HEK293T (cell line): Measurements from ENCODE around the gene PAIP2.

Experiments
- CTCF ChIA-PET: fragments of 350-600 bp; formaldehyde crosslinking; extraction: SDS; loops from one replicate; lab custom pipeline; 2021; ENCODE audit warnings: antibody characterized with exemption, inconsistent platforms; lab: Yijun Ruan, JAX
- POLR2A ChIA-PET: fragments of 350-600 bp; formaldehyde crosslinking; extraction: SDS; loops from one replicate; lab custom pipeline; 2020; ENCODE audit warnings: antibody characterized with exemption, inconsistent platforms; lab: Yijun Ruan, JAX
- DNase-seq: peaks from one replicate; pipeline ENCODE4 v3.0.0; 2012; ENCODE audit warnings: mixed read lengths; ENCODE audit errors: extremely low spot score
- ARNT ChIP-seq: fragments of 450-650 bp; IDR thresholded peaks from 2 replicates; pipeline ENCODE4 v1.6.1; 2017; ENCODE audit warnings: mild to moderate bottlenecking
- BHLHE40 ChIP-seq: fragments of 450-650 bp; IDR thresholded peaks from 2 replicates; pipeline ENCODE4 v1.6.1; 2016; ENCODE audit warnings: mild to moderate bottlenecking, moderate library complexity, borderline replicate concordance
- CTBP1 ChIP-seq: fragments of 450-650 bp; IDR thresholded peaks from 2 replicates; pipeline ENCODE4 v1.6.1; 2016; ENCODE audit warnings: borderline replicate concordance
- ELF4 ChIP-seq: fragments of 450-650 bp; IDR thresholded peaks from 2 replicates; pipeline ENCODE4 v1.6.1; 2017; ENCODE audit warnings: antibody characterized with exemption
- FOXA1 ChIP-seq: fragments of 450-650 bp; IDR thresholded peaks from 2 replicates; pipeline ENCODE4 v1.6.1; 2016; ENCODE audit warnings: mild to moderate bottlenecking
- FOXK2 ChIP-seq: fragments of 450-650 bp; IDR thresholded peaks from 2 replicates; pipeline ENCODE4 v1.6.1; 2016; ENCODE audit warnings: mild to moderate bottlenecking
- FOXM1 ChIP-seq: fragments of 450-650 bp; IDR thresholded peaks from 2 replicates; pipeline ENCODE4 v1.6.1; 2017; ENCODE audit warnings: mild to moderate bottlenecking, borderline replicate concordance
- HDGF ChIP-seq: fragments of 450-650 bp; IDR thresholded peaks from 2 replicates; pipeline ENCODE4 v1.6.1; 2017; ENCODE audit warnings: antibody characterized with exemption, borderline replicate concordance
- L3MBTL2 ChIP-seq: fragments of 450-650 bp; conservative IDR thresholded peaks from 2 replicates; pipeline ENCODE4 v1.6.1; 2016; ENCODE audit warnings: mild to moderate bottlenecking
- LEF1 ChIP-seq: fragments of 450-650 bp; IDR thresholded peaks from 2 replicates; pipeline ENCODE4 v1.6.1; 2017; ENCODE audit warnings: mild to moderate bottlenecking, borderline replicate concordance
- NFRKB ChIP-seq: fragments of 450-650 bp; IDR thresholded peaks from 2 replicates; pipeline ENCODE4 v1.6.1; 2016; ENCODE audit warnings: mild to moderate bottlenecking, moderate library complexity
- PKNOX1 ChIP-seq: fragments of 450-650 bp; IDR thresholded peaks from 2 replicates; pipeline ENCODE4 v1.6.1; 2016
- SP1 ChIP-seq: fragments of 450-650 bp; IDR thresholded peaks from 2 replicates; pipeline ENCODE4 v1.6.1; 2017
- SUZ12 ChIP-seq: fragments of 450-650 bp; IDR thresholded peaks from 2 replicates; pipeline ENCODE4 v1.6.1; 2016; ENCODE audit warnings: mild to moderate bottlenecking
- TARDBP ChIP-seq: fragments of 450-650 bp; IDR thresholded peaks from 2 replicates; pipeline ENCODE4 v1.6.1; 2016
- ZNF384 ChIP-seq: fragments of 450-650 bp; IDR thresholded peaks from 2 replicates; pipeline ENCODE4 v1.6.1; 2016

The PAIP2 gene

DNA sequence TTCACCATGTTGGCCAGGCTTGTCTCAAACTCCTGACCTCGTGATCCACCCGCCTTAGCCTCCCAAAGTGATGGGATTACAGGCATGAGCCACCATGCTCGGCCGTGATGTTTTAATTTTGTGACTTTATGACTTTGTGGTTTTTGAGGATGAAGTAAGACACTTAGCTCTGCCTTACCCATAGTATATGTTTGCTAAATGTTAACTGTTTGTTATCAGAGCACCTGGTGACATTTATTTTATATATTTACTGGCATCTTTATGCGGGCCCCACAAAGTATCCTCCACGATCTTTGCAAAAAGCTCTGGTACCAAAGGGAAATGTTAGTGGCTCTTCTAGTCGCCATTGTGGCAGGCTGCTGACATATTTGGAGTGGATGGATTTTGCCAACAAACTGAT is 34.7 kb downstream of the PAIP2 start:
- TF ChIP-seq TARDBP (no peak), L3MBTL2 (no peak), SP1 (no peak), NFRKB (no peak), FOXK2 (no peak), FOXM1 (no peak), CTBP1 (no peak), ELF4 (no peak), FOXA1 (no peak), LEF1 (no peak), ZNF384 (no peak), BHLHE40 (no peak)
- CTCF ChIA-PET = no interaction called here
- POLR2A ChIA-PET = interaction anchor here (1.4 kb wide), 1 partner anchor 35 kb away, joined by 5 read pairs; the partner anchor contains the start of gene PAIP2
- no peak for DNase-seq

DNA sequence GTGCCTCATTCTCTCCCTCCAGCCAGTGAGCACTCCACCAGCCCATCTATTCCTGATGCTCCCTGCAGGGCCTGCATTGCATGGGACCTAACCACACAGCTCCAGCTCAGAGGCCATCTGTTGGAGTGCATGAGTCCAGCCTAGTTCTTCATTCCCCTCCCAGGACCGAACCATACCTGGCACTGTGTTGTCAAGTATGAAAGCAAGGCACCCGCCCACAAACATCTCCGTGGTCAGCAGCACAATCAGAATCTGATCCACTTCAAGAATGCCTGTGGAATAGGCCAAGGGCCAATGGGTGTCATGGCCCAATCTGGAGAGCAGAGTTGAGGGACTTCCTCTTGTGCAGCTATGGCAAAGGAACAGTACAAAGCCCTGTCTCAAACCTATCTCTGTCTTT is 35.6 kb downstream of the PAIP2 start:
- no peak for TF ChIP-seq ZNF384
- no peak for TF ChIP-seq HDGF
- TF ChIP-seq SP1 = no peak
- no peak for TF ChIP-seq CTBP1
- no peak for TF ChIP-seq FOXM1
- TF ChIP-seq FOXA1 = no peak
- TF ChIP-seq SUZ12 = no peak
- TF ChIP-seq BHLHE40 = no peak
- TF ChIP-seq L3MBTL2 = no peak
- TF ChIP-seq NFRKB = no peak
- ChIA-PET POLR2A (interaction anchor here (1.4 kb wide), 1 partner anchor 36 kb away, joined by 5 read pairs; the partner anchor contains the start of gene PAIP2), CTCF (no interaction called here)
- no peak for DNase-seq

DNA sequence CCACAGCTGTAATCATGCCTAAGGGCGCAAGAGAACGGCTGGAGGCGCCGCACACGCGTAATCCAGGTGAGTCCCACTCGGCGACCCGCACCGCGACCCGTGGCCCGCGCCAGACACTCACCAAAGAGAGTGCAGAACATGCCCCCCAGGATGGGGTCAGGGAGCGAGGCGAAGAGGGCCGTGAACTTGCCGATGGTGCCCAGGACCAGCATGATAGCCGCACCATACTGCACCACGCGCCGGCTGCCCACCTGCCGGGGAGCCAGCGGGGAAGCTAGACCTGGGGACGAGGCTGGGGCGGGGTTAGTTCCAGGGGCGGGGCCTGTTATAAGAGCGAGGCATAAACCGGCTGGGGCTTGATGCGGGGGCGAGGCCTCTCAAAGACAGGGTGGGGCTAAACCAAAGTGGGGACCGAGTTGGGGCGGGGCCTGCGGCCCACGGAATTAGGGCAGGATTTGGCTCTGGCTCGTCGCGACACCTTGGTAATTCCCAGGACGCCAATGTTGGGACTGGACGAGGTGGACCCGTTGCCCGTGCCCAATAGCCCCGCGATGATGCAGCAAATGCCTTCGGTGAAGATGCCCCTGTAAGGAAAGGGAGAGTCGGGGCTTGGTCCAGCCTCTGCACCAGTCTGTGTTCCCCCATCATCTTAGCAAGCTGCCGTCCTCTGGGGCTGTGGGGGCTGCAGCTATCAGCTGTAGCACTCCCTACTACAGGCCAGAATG is 36.6 kb downstream of the PAIP2 start:
- DNase-seq = no peak
- CTCF ChIA-PET = no interaction called here
- TF ChIP-seq NFRKB = no peak
- no peak for TF ChIP-seq PKNOX1
- TF ChIP-seq ELF4 = no peak
- no peak for TF ChIP-seq FOXM1
- TF ChIP-seq L3MBTL2 = no peak
- no peak for TF ChIP-seq HDGF
- no peak for TF ChIP-seq SP1
- TF ChIP-seq CTBP1 = no peak
- no peak for TF ChIP-seq BHLHE40
- TF ChIP-seq ZNF384 = no peak
- no peak for TF ChIP-seq FOXK2
- no peak for TF ChIP-seq FOXA1
- no peak for TF ChIP-seq TARDBP
- no peak for TF ChIP-seq LEF1
- no peak for TF ChIP-seq SUZ12
- TF ChIP-seq ARNT = no peak
- POLR2A ChIA-PET = no interaction called here

- no peak for DNase-seq
- ChIA-PET CTCF (no interaction called here), POLR2A (no interaction called here)
- TF ChIP-seq CTBP1 (no peak), FOXM1 (no peak), HDGF (no peak), ELF4 (no peak), L3MBTL2 (no peak), BHLHE40 (no peak), FOXK2 (no peak), LEF1 (no peak), ZNF384 (no peak), SP1 (no peak), TARDBP (no peak), SUZ12 (no peak), PKNOX1 (no peak), FOXA1 (no peak), ARNT (no peak), NFRKB (no peak)
These were observed 37.3 kb downstream of the PAIP2 start for GRCh38 chr5:139378941-139379361.

GRCh38 chr5:139379626-139380449 is 38.2 kb downstream of the PAIP2 start:
- CTCF ChIA-PET = no interaction called here
- DNase-seq = no peak
- no peak for TF ChIP-seq LEF1
- no peak for TF ChIP-seq NFRKB
- no peak for TF ChIP-seq ELF4
- TF ChIP-seq TARDBP = no peak
- TF ChIP-seq BHLHE40 = no peak
- POLR2A ChIA-PET = no interaction called here
